OCI-M1 (cell line): ENCODE data around the gene JPT1.
A peak's percentile ranks its signal among the peaks of the same experiment; 100 is the strongest.
"Not testable (repeated sequence)": the region's sequence is repeated elsewhere in the genome, so short reads cannot be mapped to it uniquely, and the experiment has no call there.

Experiments used
- DNase-seq: peaks from one replicate; lab custom pipeline; 2025; lab: John Stamatoyannopoulos, UW

The JPT1 gene

DNA sequence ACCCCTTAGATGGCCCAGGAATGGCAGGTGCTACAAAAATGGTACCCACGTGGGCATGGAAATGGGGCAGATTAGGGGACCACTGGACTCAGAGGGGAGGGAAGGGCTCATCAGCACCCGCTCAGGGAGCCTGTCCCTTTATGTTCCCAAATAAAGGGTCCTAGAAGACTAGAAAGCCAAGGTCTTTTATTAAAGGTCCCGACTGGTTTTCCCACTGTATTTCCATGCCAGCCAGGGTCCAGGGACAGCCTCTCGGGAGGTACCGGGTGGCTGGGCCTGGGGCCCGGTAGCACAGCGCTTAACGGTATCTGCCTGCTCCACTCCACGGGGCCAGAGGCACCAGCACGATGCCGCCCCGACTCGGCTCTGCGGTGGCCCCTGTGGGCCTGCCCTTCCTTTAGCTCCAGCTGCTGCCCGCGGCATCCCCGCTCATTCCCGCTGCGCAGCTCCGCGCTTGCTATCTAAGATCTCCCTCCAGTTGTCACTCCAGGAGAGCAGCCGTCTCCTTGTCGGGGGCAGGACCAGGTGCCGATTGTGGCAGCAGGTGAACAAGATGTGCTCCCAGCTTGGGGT is 24.2 kb downstream of the JPT1 start:
- no peak for DNase-seq

DNA sequence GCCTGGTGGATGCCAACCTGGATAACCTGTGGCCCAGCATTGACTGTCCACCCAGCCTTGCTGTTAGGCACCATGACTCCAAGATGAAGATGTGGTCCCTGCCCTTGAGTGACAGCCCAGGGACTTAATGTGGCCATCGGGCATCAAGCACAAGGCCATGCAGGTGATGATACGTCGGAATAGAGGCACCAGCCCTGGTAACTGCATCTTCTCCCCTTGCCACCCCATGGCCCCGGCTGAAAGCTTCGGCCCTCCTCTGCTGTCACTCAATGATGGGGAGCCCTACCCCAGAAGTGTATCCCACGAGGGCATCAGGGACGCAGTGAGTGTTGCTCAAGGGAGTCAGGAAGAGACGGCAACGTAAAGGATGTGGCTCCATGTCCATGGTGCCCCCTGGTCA is 24.7 kb downstream of the JPT1 start:
- no peak for DNase-seq

DNA sequence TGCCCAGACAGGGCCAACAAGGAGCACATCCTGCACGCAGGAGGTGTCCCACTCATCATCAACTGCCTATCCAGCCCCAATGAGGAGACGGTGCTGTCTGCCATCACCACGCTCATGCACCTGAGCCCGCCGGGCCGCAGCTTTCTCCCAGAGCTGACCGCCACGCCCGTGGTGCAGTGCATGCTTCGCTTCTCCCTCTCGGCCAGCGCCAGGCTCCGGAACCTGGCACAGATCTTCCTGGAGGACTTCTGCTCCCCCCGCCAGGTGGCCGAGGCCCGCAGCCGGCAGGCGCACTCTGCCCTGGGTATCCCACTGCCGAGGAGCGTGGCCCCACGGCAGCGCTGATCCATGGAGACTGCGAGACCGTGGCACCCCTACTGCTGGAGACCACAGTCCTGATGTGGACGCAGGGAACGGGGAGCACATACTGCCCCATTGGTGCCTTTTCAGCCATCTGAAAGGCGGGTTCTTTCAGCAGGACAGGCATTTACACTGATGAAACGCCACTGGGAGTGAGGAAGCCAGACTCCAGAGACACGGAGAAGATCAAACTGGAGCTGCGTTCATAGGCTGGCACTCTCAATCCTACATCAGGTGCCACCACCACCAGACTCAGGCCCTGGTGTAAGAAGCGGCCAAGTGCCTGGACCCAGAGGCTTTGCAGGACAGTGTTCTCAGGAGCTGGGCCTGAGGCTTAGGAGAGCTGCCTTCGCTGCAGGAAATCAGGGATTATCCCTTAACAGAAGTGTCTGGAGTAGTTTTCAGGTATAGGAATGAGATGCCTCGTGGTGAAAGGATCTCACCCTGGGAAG is 25.4 kb downstream of the JPT1 start:
- DNase-seq = no peak

DNA sequence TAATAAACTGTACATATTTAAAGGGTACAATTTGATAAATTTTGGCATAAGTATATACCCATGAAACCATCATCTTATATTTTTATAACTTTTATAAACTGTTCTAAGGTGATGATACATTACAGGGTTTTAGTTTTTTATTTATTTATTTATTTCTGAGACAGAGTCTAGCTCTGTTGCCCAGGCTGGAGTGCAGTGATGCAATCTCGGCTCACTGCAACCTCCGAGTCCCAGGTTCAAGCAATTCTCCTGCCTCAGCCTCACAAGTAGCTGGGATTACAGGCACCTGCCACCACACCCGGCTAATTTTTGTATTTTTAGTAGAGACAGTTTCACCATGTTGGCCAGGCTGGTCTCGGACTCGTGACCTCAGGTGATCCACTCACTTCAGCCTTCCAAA is 26.4 kb downstream of the JPT1 start:
- DNase-seq = not testable (repeated sequence)

DNA sequence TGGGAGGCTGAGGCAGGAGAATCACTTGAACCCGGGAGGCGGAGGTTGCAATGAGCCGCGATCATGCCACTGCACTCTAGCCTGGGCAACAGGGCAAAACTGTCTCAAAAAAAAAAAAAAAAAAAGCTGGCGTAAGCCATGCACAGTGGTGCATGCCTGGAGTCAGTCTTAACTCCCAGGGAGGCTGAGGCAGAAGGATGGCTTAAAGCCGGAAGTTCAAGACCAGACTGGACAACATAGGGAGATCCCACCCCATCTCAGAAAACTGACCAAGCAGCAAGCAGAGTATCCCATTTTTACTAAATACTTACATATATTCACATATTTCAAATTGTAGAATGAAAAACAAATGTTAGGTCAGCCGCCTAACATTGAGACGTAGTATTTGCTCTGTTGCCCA is 27.4 kb downstream of the JPT1 start:
- no peak for DNase-seq

DNA sequence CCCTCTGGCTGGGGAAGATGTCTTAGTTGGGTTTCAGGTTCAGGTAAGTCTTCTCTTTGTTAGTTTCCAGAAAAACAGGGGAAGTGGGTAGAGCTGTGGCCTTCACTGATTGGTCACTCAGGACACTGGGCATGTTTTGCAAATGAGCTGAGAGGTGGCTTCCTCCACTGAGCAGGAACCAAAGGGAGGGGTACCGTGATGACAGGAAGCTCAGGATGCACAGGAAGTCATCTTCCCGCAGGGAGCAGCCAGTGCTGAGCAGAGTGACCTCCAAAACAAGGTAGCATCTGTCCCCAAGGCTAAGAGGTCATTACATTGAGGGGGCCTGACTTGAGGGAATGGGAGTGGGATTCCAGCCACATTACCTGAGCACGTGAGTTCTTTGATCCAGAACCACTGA is 28.3 kb downstream of the JPT1 start:
- DNase-seq = peak; percentile 8

DNA sequence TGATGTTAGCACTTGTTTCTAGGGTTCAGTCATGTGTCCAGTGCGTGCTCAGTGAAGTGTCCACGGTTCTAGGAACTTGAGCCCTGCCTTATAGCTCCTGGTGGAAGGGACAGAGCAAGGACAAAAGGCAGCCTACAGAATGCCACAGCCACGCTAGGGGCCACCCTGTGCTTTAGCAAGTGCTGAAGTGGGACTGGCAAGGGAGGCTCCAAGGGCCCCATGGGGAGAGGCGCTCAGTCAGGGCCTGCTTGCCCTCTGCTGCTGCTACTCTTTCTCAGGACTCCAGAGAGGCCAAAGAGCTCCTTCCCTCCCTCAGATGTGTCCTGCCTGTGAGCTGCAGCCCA is 29.5 kb downstream of the JPT1 start:
- DNase-seq = no peak

DNA sequence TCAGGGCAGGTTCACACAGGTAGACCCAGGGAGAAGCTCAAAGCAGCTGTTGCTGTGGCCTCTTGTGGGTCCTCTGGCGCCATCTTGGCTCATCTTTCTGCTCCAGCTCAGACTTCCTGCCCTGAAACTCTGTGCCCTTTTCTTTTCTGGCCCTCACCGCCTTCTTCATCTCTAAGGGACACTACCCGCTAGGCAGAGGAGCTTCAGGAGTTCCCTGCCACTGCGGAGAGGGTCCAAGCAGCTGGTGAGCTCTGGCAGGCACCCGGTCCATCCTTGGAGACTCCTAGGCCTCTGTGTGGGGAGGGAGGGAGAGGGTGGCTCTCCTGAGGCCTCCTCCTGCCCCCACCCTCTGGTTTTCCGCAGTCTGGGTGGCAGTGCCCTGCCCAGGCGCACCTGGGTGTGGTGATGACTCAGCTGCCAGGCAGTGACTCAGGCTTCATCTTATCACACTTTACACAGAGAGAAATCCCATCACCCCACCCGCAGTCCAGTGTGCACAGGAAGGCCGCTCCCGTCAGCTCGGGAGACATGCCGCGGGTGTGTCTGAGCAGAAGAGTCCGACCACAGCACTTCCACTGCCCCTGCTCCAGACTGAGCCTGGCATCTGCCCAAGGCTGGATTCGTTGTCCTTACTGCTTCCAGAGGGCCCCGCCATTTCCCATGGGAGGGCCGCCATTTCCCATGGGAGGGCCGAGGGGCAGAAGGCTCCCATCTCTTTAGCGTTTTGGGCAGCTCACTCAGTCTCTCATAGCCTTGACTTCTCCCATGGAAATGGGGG is 30.1 kb downstream of the JPT1 start:
- DNase-seq = peak; percentile 81

DNA sequence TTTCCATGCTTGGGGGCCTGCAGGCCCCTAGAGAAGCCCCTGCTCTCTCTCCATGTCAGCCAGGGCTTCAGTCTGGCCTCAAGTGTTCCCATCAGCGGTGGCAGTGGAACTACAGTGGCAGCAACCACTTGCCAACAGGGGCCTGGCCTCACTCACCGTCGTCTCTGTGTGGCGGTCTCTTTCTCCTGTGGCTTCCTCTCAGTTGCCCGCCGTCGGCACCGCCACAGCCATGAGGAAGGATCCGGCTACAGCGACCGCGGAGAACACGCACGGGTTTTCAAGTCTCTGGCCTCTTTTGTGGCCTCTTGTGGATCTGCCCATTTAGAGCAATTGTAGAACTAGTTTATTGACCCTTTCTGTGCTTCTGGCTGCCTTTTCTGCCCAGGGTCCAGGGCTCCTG is 36.0 kb downstream of the JPT1 start:
- DNase-seq = no peak

DNA sequence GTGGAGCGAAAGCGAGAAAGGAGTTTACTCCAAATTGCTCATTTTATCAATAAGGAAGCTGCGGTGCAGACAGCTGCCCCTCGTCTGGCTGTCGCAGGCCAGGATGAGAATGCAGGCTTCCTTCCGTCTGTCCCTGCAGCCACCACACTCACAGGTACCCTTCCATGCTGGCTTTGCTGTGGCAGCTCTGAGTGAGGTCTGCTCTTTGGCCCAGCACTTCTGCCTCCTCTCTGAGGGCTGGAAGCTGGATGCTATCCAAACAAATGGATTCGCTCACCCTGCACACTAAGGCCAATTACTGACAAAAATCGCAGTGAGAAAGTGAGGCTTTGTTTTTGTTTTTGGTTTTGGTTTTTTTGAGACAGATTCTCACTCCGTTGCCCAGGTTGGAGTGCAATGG is 37.6 kb downstream of the JPT1 start:
- no peak for DNase-seq

DNA sequence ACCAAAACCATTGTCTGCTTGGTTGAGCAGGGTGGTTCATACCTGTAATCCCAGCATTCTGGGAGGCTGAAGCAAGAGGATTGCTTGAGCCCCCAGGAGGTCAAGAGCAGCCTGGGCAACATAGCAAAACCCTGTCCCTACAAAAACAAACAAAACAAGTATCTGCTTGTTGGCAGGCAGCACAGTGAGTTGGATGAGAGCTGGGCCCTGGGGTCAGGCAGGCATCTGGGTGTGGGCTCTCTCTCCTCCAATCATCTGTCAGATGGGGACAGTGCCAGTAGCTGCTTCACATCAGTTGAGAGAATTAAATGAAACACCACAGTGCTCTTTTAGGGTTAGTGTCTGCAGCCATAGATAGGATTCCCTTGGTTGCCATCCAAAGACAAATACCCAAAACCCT is 38.8 kb downstream of the JPT1 start:
- DNase-seq = no peak

DNA sequence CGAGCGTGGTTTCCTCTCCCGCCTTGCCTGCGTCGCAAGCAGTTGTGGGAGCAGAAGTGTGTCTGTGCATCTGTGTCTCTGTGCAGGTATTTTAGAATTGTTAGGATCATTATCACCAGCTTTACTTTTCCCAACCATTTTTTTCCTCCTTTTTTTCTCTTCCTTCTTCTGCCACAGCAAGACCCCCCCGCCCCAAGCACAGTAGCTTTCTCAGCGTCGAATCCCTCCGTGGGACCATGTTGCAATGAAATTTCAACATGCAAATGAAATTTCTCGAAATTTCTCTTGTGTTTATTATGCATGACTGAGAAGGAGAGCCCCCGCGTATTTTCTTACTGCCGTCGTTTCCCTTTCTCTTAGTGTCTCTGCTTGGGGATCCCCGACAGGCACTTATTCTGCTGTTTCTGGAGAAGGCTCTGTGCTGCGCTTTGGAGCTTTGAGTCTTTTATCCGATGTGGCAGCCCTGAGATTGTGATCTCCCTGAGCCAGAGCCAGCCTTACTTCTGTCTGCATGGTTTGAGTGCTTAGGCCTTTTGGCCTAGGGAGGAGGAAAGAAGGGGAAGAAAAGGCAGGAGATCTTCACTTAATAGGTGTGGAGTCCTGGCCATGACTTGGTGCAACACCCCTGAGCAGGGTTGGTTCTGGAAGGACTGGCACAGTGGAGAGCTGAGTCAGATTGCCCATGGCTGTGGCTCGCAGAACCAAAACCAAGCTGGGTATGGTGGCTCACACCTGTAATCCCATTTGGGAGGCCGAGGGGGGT is 39.6 kb downstream of the JPT1 start:
- DNase-seq = peak; percentile 42

DNA sequence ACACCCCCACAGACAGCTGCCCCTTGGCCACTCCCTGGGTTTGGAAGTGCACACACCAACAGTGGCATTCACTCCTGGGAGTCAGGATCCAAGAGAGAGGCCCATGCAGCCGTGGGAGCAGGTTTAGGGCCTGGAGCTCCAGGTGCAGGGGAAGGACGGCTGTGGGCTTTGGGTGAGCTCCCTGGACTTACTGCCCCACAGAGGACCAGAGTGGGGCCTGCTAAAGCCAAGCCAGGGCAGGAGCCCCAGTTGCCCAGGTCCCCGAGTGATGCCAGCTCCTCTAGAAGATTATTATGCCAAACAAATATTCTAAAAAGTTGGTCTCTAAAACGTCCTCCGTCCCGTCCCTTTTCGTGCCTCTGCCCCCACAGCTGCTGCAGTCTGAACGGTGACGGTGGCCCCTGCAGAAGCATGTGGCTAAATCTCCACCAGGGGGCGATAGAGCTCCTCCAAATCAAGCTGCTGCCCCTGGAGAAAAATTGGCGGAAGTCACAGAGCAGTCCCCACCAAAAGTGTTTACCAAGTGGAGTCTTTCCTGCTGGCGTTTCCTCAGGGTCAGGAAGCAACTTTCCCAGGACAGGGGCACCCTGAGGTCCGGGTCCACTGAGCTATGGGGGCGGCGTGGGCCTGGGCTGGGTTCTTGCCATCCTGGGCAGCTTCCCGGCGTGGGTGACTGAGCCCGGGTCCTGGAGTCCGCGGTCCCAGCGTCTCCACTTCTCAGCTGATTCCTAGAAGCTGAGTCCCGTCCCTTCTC is 40.3 kb downstream of the JPT1 start:
- peak; percentile 93 for DNase-seq

DNA sequence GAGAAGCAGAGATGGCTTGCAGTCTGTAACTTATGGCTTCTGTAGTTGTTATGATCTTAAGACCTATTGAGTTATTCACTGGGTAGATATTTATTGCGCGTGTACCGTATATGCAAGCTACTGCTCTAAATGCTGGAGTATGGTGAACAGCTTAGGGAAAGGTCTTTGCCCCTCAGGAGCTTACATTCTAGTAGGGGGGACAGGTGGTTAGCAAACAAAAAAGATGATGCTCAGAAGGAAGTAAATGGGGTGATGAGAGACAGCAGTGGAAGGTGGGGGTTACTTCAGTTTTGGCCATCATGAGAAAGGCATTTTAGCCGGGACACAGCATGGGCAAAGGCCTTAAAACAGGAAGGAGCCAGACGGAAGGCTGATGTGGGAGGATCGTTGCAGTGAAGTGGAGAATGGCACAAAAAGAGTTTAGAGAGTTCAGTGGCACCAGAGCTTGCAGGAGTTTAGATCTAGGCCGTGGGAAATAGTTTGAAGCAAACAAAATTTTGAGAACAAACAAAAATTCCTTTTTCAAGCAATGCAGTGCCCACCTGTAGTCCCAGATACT is 42.5 kb downstream of the JPT1 start:
- DNase-seq = no peak

DNA sequence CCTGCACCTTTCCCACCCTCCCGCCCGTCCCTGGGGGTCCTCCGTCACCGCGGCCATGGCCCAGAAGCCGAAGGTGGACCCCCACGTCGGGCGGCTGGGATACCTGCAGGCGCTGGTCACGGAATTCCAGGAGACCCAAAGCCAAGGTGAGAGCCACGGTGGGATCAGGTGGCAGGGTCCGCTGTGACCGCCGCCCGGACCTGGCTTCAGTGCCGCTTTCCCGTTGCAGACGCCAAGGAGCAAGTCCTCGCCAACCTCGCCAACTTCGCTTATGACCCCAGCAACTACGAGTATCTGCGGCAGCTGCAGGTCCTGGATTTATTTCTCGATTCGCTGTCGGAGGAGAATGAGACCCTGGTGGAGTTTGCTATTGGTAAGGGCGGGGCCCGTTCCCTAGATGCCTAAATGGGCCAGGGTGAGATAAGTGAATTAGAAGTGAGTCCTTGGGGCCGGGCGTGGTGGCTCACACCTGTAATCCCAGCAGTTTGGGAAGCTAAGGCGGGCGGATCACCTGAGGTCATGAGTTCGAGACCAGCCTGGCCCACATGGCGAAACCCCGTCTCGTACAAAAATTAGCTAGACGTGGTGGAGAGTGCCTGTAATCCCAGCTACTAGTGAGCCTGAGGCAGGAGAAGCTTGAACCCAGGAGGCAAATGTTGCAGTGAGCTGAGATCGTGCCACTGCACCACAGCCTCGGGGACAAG is 43.9 kb downstream of the JPT1 start:
- no peak for DNase-seq

DNA sequence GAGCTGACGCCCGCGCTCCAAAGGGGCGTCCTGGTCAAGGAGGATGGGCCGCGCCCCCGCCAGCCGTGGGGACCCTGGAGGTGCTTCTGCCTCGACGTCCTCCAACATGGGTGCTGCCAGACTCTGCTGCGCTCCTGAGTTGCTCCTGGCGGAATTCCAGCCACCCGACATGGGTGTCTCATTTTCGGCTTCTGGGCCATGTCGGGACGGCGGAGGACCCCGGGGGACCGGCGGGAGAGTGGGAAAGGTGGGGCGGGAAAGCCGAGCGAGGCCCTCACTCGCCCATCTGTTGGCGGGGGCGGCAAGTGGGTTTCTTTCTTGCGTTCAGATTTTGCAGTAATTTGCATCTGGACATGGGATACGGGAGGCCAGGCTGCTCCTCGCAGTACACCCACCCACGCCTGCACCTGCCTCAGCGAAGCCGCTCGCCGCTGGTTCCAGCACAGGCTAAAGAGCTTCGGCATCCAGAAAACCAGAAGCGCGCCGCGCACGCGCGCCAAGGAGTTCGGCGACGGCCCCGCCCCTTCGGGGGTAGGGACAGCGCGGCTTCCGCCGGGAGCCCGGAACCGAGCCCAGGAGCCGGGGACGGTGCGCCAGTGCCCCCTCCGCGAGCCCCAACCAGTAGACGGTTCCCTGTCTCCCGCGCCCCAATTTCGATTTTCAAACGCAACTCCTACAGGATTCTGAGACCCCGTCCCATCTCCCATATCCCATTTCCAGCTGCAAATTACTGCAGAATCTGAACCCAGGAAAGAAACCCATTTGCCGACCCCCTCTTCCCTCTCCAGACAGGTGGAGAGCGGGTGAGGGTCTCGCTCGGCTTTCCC is 44.7 kb downstream of the JPT1 start, which contains the start of gene ARMC7:
Gene ARMC7, plus strand, starts transcription at position 563 of the 827 bp plus-strand sequence. CDS start 320 bp downstream, outside the sequence.
- DNase-seq = peak; percentile 91

DNA sequence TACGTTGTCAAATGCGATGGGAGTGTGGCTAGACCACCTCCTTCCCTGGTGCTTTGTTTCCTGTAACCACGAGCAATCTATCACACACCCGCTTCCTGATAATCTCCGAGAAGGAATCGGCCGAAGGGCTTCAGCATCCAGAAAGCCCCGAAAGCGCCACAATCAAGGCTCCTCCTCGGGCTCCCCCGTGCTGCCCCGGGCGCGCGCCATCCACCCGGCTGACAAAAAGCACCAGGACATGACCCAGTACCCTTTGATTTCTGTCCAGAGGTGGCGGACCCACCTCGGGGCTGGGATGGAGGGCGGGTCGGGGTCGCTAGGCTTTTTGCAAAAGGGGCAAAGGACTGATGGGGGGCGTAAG is 45.3 kb downstream of the JPT1 start:
- no peak for DNase-seq

DNA sequence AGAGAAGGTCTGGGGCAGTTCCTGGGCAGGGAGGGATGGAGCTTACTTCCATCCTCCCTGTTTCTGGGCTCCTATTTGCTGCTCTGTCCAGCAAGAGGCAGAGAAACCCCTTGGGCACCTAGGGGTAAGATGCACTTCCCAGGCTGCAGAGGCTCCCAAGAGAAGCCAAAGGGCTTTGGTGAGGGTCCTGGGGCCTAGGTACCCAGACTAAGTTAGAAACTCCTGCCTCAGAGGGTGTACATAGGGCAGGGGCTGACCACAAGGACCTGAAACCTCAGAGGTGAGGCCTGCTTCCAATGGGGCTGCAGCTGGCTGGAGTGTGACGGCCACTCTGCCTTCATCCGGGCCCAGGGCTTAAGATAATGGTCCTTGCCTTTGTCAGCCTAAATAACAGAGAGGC is 46.1 kb downstream of the JPT1 start:
- no peak for DNase-seq

DNA sequence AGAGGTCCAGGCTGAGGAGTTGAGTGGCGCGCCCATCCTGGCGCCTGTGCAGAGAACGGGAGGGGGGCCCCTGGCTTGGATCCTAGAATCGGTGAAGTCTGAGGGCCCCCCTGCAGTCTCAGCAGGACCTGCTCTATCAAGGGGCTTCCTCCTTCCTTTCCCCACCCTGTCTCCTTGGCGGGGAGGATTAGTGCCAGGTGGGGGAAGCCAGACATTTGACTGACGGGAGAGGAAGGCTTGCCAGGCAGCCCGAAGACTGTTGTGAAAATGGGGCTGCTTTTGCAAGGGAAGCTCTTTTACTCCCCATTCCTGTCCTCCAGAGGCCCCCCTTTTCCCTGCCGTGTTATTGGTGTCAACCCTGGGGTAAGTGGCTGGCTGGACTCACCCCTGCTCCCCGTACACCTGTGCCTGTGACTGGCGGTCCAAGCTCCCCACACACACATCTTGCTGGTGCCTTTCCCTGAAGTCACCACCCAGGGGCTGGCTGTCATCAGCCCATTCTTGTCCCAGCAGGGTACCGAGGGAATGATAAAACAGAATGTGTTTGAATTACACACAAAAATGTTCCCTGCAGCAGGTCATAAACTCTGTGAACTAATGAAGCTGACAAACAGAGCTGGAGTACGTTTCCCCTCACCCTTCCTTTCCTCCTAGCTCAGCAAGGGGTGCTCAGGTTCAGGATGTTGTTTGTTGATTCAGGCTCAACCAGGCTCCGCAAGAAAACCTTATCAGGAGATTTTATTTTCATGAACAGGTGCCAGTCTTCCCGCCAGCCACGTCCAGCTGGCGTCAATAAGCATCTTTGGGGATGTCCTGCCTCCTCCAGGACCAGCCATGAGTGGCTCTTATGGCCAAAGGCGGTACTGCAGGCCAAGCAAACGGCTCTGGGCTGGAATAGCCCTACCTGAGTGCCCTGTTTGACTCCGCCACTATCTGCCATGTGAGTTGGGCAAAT is 48.9 kb downstream of the JPT1 start:
- DNase-seq = peak; percentile 67
